Lower lobe of right lung (tissue), 2 donors: Measurements from ENCODE around the gene LRRC71. TPM values are rescaled to one million over a fixed set of nuclear protein-coding genes. Genes with fewer than 3 reads are reported as not detected.

ENCODE experiments used
- ATAC-seq, 2 donors: fragments of 200-7000 bp; cut with Tn5 transposase; one replicate each; pipeline ENCODE4 v1.9.1; 2020 to 2022; ENCODE audit warnings: mild to moderate bottlenecking in 2 of 2, moderate library complexity in 2 of 2
- DNase-seq: peaks from one replicate; pipeline ENCODE4 v3.0.0-alpha.2; 2020
- H3K27ac ChIP-seq: fragments of 200-600 bp; one replicate; pipeline ENCODE4 v1.8.0; 2022
- H3K27me3 ChIP-seq: fragments of 200-600 bp; one replicate; pipeline ENCODE4 v1.8.0; 2022; ENCODE audit warnings: low read depth
- H3K36me3 ChIP-seq: fragments of 200-600 bp; one replicate; pipeline ENCODE4 v1.8.0; 2022; ENCODE audit warnings: mild to moderate bottlenecking
- H3K4me1 ChIP-seq: fragments of 200-600 bp; one replicate; pipeline ENCODE4 v1.8.0; 2022
- H3K4me3 ChIP-seq: fragments of 200-600 bp; one replicate; pipeline ENCODE4 v1.8.0; 2022; ENCODE audit warnings: mild to moderate bottlenecking
- H3K9me3 ChIP-seq: fragments of 200-600 bp; one replicate; pipeline ENCODE4 v1.8.0; 2022
- CTCF ChIP-seq: fragments of 200-600 bp; IDR thresholded peaks from one replicate; pipeline ENCODE4 v1.8.0; 2022; ENCODE audit warnings: antibody characterized with exemption, mild to moderate bottlenecking
- intact Hi-C: fragments of 100-400 bp; cut with DNase I; formaldehyde crosslinking; loops from one replicate; pipeline ENCODE4 v1.11.0; 2022
- total RNA-seq: library from RNA; stranded (reverse); fragmentation: NEBNext Ultra II Directional; extraction: Animal tissue kit (Norgen Biotek cat#: 25700); gene quantifications from one replicate; pipeline ENCODE4 v1.2.1, GENCODE V29; 2021
- donor health status: DM: no; HTN: yes; CAD: no; lungs with severe emphysema.

Gene LRRC71
- total RNA-seq, 1 donor from 2014 or later: 5.3 TPM

- Histone ChIP-seq H3K4me3 (no peak overlapping the region), H3K27me3 (no peaks in the 10 kb centered on the region)
These were observed 41.3 kb downstream of the LRRC71 start for GRCh38 chr1:156961709-156962108.

DNA sequence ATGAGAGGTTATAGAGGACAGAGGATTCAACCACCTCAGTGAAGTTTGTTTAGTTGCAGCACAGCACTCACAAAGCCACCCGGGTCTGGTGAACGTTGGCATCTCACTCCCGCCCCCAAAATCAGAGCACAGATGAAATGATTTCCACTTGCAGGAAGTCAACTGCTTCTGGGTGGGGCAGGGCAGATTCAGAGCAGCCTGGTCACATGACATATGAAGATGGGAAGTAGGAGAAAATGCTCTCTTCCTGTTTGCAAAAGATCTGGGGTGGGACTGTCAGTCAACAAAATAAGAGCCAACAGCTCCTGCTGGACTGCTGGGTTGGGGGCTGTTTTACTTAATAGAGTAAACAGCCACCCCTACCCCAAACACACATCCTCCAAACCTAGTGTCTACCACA, 43.2 kb downstream of the LRRC71 start:
- H3K9me3 ChIP-seq: no peaks in the 10 kb centered on the region
- H3K4me3 ChIP-seq: peak overlapping the region; percentile 32
- DNase-seq: peak; percentile 65
- peak overlapping the region; percentile 54 for H3K27ac ChIP-seq
- intact Hi-C loops: no loop called here
- TF ChIP-seq CTCF: no peak
- peaks cover 6% of the 10 kb centered on the region for H3K4me1 ChIP-seq
- peaks cover 86% of the 10 kb centered on the region for H3K36me3 ChIP-seq
- ATAC-seq: peak; percentile 67 to 81
- H3K27me3 ChIP-seq: no peaks in the 10 kb centered on the region

More at GRCh38 chr1:156961709-156962108, 41.3 kb downstream of the LRRC71 start:
- no peaks in the 10 kb centered on the region for H3K9me3 ChIP-seq
- DNase-seq (no peak), ATAC-seq (no peak)
- H3K4me1 ChIP-seq: peaks cover 6% of the 10 kb centered on the region
- no peak for TF ChIP-seq CTCF
- intact Hi-C loops: no loop called here
- H3K27ac ChIP-seq: no peak overlapping the region
- peaks cover 86% of the 10 kb centered on the region for H3K36me3 ChIP-seq

DNA sequence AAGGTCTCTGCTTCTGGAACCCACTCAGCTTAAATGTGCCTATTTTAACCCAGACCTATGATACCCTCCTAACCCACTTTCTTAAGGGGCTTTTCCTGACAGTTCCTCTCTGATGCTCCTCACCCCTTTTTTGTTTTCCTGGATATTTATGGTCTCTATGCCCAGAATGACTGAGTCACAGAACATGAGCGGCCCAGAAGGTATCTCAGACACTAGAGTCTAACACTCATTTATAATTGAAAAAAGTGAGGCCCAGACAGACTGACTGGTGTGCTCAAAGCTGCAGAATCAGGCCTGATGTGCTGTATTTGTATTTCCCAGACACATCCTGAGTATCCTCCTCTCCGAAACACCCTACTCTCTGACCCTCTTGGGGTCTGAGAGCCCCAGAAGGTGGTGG, 44.0 kb downstream of the LRRC71 start:
- no peak for DNase-seq
- Histone ChIP-seq H3K27ac (no peak overlapping the region), H3K27me3 (no peaks in the 10 kb centered on the region), H3K4me3 (no peak overlapping the region), H3K36me3 (peaks cover 86% of the 10 kb centered on the region), H3K4me1 (peaks cover 6% of the 10 kb centered on the region), H3K9me3 (no peaks in the 10 kb centered on the region)
- intact Hi-C loops: no loop called here
- no peak for ATAC-seq
- no peak for TF ChIP-seq CTCF

GRCh38 chr1:156969496-156969895, 49.1 kb downstream of the LRRC71 start:
- no peak overlapping the region for H3K27ac ChIP-seq
- TF ChIP-seq CTCF: no peak
- H3K36me3 ChIP-seq: peaks cover 90% of the 10 kb centered on the region
- H3K4me3 ChIP-seq: no peak overlapping the region
- no peaks in the 10 kb centered on the region for H3K9me3 ChIP-seq
- no peaks in the 10 kb centered on the region for H3K4me1 ChIP-seq
- no peaks in the 10 kb centered on the region for H3K27me3 ChIP-seq
- DNase-seq: no peak
- intact Hi-C loops: no loop called here
- peak in 1 of 2 donors; percentile 28 for ATAC-seq

GRCh38 chr1:156970017-156970416, 49.6 kb downstream of the LRRC71 start:
- Histone ChIP-seq H3K36me3 (peaks cover 95% of the 10 kb centered on the region), H3K4me3 (no peak overlapping the region), H3K9me3 (no peaks in the 10 kb centered on the region), H3K4me1 (no peaks in the 10 kb centered on the region), H3K27ac (no peak overlapping the region), H3K27me3 (no peaks in the 10 kb centered on the region)
- intact Hi-C loops: no loop called here
- no peak for DNase-seq
- TF ChIP-seq CTCF: no peak
- ATAC-seq: no peak

DNA sequence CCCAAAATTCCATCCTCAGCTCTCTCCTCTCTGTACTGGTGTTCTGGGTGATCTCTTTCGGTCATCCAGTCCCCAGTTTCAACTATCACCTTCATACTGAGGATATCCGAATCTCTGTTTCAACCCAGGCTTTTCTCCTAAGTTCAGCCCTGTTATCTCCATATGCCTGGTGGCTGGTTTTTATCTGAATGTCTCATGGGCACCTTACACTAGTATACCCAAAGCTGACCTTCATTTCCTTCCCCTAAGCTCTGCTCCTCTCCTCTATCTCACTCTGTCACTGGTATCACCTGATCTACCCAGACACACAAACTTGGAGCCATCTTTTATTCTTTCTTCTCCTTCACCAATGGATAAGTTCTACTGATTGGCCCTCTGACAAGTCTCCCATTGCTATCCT, 53.0 kb downstream of the LRRC71 start:
- ATAC-seq (no peak), DNase-seq (no peak)
- Histone ChIP-seq H3K27ac (no peak overlapping the region), H3K36me3 (peaks cover 97% of the 10 kb centered on the region), H3K9me3 (no peaks in the 10 kb centered on the region), H3K27me3 (no peaks in the 10 kb centered on the region), H3K4me3 (no peak overlapping the region), H3K4me1 (no peaks in the 10 kb centered on the region)
- TF ChIP-seq CTCF: no peak
- intact Hi-C loops: no loop called here
